Spleen (tissue), 7 donors: Measurements from ENCODE around the gene MUC5B.

Experiments used
- CTCF ChIP-seq, 11 experiments: fragments of 200-600 bp in 7 of 11; fragments of 450-650 bp in 4 of 11; sonication (generic) in 4 of 11; IDR thresholded peaks in 8 of 11; conservative IDR thresholded peaks in 3 of 11; 1 replicate in 7 of 11; 2 replicates in 4 of 11; pipeline versions ENCODE4 v1.4.0 to v1.8.0; 2016 to 2021; ENCODE audit warnings: antibody characterized with exemption in 11 of 11, inconsistent platforms in 4 of 11, mild to moderate bottlenecking in 1 of 11
- POLR2A ChIP-seq, 3 donors: fragments of 450-650 bp; IDR thresholded peaks; one replicate each; pipeline ENCODE4 v1.5.1; 2017; ENCODE audit warnings: antibody characterized with exemption in 3 of 3, mild to moderate bottlenecking in 1 of 3
- POLR2AphosphoS5 ChIP-seq, 3 donors: sonication (generic); formaldehyde crosslinking; IDR thresholded peaks; one replicate each; pipeline ENCODE4 v1.5.1; 2017; ENCODE audit warnings: antibody characterized with exemption in 3 of 3
- donor health status: DM: no; HTN: no; CAD: no; lungs with moderate emphysema.
- donor health status: DM: no; HTN: no; CAD: no.
- donor health status: DM: no; HTN: no; CAD: no.

- TF ChIP-seq CTCF (IDR thresholded peaks at IDR 0.05 in 8 of 11, conservative IDR thresholded peaks at IDR 0.05 in 3 of 11) (no peak), POLR2A (IDR thresholded peaks at IDR 0.05) (no peak), POLR2AphosphoS5 (IDR thresholded peaks at IDR 0.05) (peak in 1 of 3 donors; percentile 23)
Observed at GRCh38 chr11:1280116-1281035, 57.5 kb downstream of the MUC5B start.
